ENCODE results near the gene KATNAL1. TPM values are rescaled to one million over a fixed set of nuclear protein-coding genes. Genes with fewer than 3 reads are reported as not detected.

The KATNAL1 gene
- total RNA-seq, 1 experiment from 2014 or later = 14.2 TPM

GRCh38 chr13:30319655-30320054 is 12.3 kb upstream of the KATNAL1 start:
- peaks cover 5% of the 10 kb centered on the region for H3K4me1 Mint-ChIP-seq
- no peaks in the 10 kb centered on the region for H3K9me3 Mint-ChIP-seq
- H3K27ac Mint-ChIP-seq = no peak overlapping the region
- ChIA-PET POLR2A (no interaction called here), CTCF (no interaction called here)
- no peaks in the 10 kb centered on the region for H3K36me3 Mint-ChIP-seq
- ATAC-seq (no peak), DNase-seq (ENCODE audit: low spot score) (no peak)
- no peak overlapping the region for H3K4me3 Mint-ChIP-seq
- no peaks in the 10 kb centered on the region; the same call in 1 of the 2 replicates for H3K27me3 Mint-ChIP-seq (ENCODE audit: low read depth)
- TF ChIP-seq TEAD4 (CRISPR knock-in tag; IDR thresholded peaks at IDR 0.05) (no peak), ZNF232 (CRISPR knock-in tag; IDR thresholded peaks at IDR 0.05) (no peak), ATF1 (CRISPR knock-in tag; IDR thresholded peaks at IDR 0.05) (no peak), STAT6 (CRISPR knock-in tag; conservative IDR thresholded peaks at IDR 0.05; ENCODE audit: low read depth) (no peak), ATF6 (CRISPR knock-in tag; IDR thresholded peaks at IDR 0.05) (no peak), GTF2I (CRISPR knock-in tag; conservative IDR thresholded peaks at IDR 0.05) (no peak), PRDM15 (CRISPR knock-in tag; IDR thresholded peaks at IDR 0.05) (no peak)

DNA sequence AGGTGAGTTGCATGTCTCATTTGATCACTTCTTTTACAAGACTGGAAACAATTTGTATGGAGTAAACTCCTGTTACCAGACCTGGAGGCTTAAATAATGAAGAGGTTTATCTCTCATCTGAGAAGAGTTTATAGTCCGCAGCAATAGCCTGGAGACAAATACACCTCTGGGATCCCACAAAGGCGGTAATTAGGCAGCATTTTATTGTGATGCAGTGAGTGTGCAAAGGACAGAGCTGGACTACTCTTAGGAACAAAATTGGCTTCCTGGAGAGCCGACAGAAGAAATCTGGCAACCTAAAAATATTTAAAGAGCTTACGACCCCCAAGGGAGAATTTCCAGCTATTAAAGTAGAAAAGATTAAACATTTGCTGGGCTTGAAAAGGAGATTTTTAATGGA is 11.8 kb upstream of the KATNAL1 start:
- H3K27ac Mint-ChIP-seq = no peak overlapping the region
- CTCF ChIA-PET = no interaction called here

GRCh38 chr13:30318026-30318425 is 10.7 kb upstream of the KATNAL1 start:
- no peak overlapping the region for H3K4me3 Mint-ChIP-seq
- ATAC-seq (no peak), DNase-seq (ENCODE audit: low spot score) (no peak)
- no peak overlapping the region for H3K27ac Mint-ChIP-seq
- H3K9me3 Mint-ChIP-seq = no peaks in the 10 kb centered on the region
- ChIA-PET CTCF (interaction anchor here (1.3 to 1.7 kb wide), 2 partner anchors 10 to 18 kb away, joined by 4 to 5 read pairs; no protein-coding TSS in a partner anchor), POLR2A (no interaction called here)
- H3K4me1 Mint-ChIP-seq = peaks cover 5% of the 10 kb centered on the region
- H3K36me3 Mint-ChIP-seq = no peaks in the 10 kb centered on the region
- no peaks in the 10 kb centered on the region; the same call in 1 of the 2 replicates for H3K27me3 Mint-ChIP-seq (ENCODE audit: low read depth)
- TF ChIP-seq, protein P1, sequence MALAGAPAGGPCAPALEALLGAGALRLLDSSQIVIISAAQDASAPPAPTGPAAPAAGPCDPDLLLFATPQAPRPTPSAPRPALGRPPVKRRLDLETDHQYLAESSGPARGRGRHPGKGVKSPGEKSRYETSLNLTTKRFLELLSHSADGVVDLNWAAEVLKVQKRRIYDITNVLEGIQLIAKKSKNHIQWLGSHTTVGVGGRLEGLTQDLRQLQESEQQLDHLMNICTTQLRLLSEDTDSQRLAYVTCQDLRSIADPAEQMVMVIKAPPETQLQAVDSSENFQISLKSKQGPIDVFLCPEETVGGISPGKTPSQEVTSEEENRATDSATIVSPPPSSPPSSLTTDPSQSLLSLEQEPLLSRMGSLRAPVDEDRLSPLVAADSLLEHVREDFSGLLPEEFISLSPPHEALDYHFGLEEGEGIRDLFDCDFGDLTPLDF (CRISPR knock-in tag; IDR thresholded peaks at IDR 0.05) = no peak
- TF ChIP-seq FOXP4 (CRISPR knock-in tag; IDR thresholded peaks at IDR 0.05) = no peak
- TF ChIP-seq AFF4 (CRISPR knock-in tag; IDR thresholded peaks at IDR 0.05; ENCODE audit: borderline replicate concordance) = no peak
- no peak for TF ChIP-seq JAZF1 (CRISPR knock-in tag; IDR thresholded peaks at IDR 0.05)
- no peak for TF ChIP-seq RELA (CRISPR knock-in tag; IDR thresholded peaks at IDR 0.05; ENCODE audit: borderline replicate concordance)

More for the DNA sequence above, 11.8 kb upstream of the KATNAL1 start:
- peaks cover 5% of the 10 kb centered on the region for H3K4me1 Mint-ChIP-seq
- POLR2A ChIA-PET = no interaction called here
- no peaks in the 10 kb centered on the region for H3K36me3 Mint-ChIP-seq
- no peaks in the 10 kb centered on the region; the same call in 1 of the 2 replicates for H3K27me3 Mint-ChIP-seq (ENCODE audit: low read depth)
- ATAC-seq = no peak
- no peaks in the 10 kb centered on the region for H3K9me3 Mint-ChIP-seq
- H3K4me3 Mint-ChIP-seq = no peak overlapping the region
- no peak for DNase-seq (ENCODE audit: low spot score)
- TF ChIP-seq FOXP1 (CRISPR knock-in tag; IDR thresholded peaks at IDR 0.05; ENCODE audit: borderline replicate concordance) = no peak
- TF ChIP-seq ELF4 (CRISPR knock-in tag; IDR thresholded peaks at IDR 0.05; ENCODE audit: low read depth) = no peak
- TF ChIP-seq, protein P1 (CRISPR knock-in tag; IDR thresholded peaks at IDR 0.05) = no peak
- no peak for TF ChIP-seq ZNF219 (CRISPR knock-in tag; IDR thresholded peaks at IDR 0.05; ENCODE audit: borderline replicate concordance)
- no peak for TF ChIP-seq GRHL2 (CRISPR knock-in tag; IDR thresholded peaks at IDR 0.05; ENCODE audit: insufficient replicate concordance, severe bottlenecking)

Measured in WTC11 (cell line).